CD4-positive, alpha-beta T cell treated with Interleukin-4 for 1 hour (primary cell): Measurements from ENCODE around the gene CTNNA2.
"Not testable (repeated sequence)": the region's sequence is repeated elsewhere in the genome, so short reads cannot be mapped to it uniquely, and the experiment has no call there.

Source experiments
- DNase-seq, 2 donors: peaks; one replicate each; pipeline ENCODE4 v3.0.0-alpha.2; 2020 to 2022

The CTNNA2 gene

DNA sequence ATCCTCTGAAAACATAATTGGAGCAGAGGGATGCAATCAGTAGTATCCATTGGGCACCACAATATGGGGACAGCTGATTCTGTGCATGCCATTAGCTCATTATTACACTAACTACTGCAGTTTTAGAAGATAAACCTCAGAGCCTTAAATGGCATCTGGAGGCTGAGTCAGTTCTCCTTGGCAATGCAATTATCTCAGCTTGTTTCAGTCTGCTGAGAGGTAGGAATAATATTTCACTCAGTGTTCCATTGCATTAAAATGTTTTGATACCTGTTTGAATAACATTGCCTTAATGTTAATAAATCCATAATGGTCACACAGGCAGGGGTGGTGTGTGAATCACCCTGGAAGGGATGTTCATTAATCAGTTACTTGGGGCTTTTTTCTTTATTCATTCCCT is 482.1 kb downstream of the CTNNA2 start:
- no peak for DNase-seq

DNA sequence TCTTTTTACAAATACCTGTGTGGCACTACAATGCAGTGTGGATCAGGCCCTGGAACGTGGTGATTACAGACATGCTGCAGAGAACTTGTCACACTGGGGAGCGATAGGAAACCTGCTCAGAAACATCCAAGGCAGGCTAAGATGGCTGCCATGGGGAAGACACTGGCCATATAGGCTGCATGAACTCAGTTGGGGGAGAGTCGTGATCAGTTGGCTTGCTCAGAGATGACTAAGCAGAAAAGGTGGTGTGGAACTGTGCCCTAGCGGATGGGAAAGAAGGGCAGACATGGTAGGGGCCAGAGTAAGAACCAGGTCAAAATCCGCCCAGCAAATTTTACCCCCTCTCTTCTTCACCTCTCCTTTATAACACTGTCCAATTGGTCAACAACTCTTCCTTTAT is 483.9 kb downstream of the CTNNA2 start:
- no peak for DNase-seq

- no peak for DNase-seq
These were observed 488.9 kb downstream of the CTNNA2 start for GRCh38 chr2:80001701-80002101.

GRCh38 chr2:80002112-80002511 is 489.3 kb downstream of the CTNNA2 start:
- no peak for DNase-seq

DNA sequence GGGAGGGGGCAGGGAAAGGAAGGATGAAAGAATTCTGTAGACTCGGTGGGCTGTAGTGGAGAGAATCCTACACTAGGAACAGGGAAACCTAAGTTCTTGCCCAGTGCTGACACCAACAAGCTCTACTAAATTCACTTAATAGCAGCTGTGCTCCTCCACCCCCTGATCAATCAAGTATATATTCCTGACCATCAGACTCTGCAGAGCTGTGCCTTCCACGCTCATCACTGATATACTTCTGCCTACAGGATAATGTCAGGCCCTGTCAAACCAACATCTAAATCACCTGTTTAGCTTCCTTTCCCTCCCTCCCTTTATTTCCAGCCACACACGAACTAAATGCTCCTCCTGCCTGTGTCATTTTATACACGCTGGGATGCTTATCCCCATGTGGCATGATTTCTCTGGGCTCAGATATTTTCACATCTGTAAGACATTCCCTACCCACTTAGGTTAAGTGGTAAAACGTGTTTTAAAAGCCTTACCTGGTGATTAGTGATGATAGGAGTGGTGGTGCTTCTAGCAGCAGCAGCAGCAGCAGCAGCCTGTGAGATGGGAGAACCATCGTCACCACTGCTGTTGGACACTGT is 489.8 kb downstream of the CTNNA2 start:
- no peak for DNase-seq

DNA sequence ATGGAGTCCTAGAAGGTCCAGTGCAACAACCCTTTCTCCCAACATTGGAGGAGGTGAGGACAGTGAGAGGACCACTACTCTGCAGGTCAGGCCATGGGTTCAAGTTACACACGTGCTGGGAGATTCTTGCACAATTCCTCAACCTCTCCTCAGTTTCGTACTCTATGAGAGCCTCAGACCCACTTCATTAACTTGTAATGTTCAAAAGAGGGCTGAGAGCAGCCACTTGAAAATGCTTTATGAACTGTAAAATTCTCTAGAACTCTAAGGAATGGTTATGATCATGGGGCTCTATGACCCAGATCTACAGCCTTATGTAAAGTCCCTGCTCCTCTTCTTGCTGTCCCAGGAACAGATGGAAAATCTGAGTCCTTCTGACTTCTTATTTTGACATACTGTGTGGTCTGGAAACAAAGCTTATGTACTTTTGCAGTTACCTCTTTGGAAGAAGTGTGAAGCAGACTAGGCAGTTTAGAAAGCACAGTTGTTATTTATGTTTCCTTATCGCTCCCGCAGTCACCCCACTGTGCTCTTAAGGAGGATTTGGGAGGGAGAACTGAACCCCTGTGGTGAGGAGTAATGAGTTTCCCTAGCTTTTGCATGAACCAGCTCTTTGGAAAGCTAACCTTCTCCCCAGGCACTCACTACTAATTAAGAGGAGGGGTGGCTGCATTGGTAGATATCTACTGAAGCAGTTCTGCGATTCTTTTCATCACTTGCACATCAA is 495.1 kb downstream of the CTNNA2 start:
- no peak for DNase-seq

- DNase-seq: no peak
These were observed 495.7 kb downstream of the CTNNA2 start for GRCh38 chr2:80008596-80008995.

DNA sequence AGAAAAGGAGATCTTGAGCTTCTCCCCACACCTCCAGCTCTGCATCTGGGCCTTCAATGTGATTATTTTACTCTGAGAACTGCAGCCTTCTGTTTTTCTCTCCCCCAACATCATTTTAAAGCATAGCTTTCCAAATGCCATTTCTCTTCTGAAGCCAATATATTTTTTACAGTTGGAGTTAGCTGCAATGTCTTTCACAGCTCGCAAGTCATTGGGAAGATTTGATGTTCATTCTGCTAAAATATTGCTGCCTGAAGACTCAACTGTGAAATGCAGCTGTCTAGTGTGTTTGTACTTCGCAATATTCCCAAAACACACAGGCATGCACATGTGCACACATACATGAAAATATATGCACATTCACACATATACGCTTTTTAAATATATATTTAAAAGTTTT is 496.4 kb downstream of the CTNNA2 start:
- DNase-seq: no peak

DNA sequence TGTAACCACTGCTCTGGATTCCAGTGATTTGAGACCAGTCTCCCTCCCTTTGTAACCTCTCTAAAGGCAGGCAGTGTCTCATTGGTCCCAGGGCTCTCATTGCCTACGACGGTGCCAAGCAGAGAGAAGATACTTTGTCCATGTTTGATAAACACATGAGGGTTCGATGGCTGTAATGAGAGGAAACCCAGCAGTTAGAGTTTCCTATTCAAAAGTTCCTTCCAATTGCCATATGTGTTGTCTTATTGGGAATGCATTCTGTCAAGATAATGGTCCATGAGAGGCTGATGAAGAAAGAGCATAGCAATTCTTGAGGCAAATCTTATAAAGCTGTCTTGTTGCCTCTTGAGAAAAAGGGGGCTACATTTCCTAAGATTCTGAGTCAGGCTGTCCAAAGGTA is 499.2 kb downstream of the CTNNA2 start:
- no peak for DNase-seq

GRCh38 chr2:80014637-80015036 is 501.8 kb downstream of the CTNNA2 start:
- DNase-seq: no peak

- no peak for DNase-seq
These were observed 503.3 kb downstream of the CTNNA2 start for GRCh38 chr2:80016171-80016570.

GRCh38 chr2:80019571-80020460 is 507.0 kb downstream of the CTNNA2 start:
- no peak for DNase-seq

DNA sequence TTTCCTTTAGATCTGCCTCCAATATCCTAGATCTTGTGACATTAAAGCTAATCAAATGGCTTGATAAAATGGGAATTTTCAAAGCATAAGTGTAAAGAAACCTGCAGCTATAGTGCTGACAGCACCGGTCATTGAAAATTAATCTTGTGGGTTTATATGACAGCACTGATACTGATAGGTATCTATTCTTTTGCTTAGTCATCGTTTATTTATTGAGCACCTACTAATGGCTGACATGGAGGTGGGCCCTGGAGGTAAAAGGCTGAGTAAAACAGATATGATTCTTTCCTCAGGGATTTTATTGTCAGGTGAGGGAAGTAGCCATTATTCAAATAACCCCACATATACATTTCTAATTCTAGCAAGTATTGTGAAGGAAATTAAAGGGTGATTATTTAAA is 509.2 kb downstream of the CTNNA2 start:
- DNase-seq: no peak

- no peak for DNase-seq
These were observed 513.3 kb downstream of the CTNNA2 start for GRCh38 chr2:80026040-80026729.

DNA sequence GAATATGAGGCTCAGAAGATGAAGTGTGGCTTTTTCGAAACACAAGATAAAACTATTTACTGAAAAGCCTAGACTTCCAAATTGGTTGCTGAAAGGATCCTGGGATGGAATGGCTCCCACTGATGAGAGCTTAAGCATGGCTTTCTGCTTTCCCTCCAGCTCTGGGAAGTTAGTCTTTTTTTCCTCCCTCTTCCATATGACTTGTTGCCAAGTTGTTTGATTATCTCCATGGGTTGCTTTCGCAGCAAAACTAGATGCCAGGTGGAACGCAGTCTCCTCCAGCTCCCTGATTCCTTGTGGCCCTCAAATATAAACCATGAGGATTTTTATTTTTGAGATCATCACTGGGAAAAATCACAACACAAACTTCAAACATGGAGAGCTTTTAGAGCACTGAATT is 515.2 kb downstream of the CTNNA2 start:
- DNase-seq: no peak

DNA sequence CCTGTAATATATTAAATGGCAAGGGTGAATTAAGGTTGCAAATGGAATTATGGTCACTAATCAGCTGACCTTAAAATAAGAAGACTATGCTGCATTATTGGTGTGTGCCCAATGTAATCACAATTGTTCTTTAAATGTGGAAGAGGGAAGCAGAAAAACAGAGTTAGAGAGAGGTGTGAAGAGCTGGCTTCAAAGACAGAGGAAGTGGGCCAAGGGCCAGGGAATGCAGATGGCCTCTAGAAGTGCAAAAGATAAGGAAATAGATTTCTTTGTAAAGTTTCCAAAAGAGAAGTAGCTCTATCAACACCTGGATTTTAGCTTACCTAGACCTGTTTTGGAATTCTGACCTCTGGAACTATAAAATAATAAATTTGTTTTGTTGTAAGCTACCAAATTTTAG is 515.7 kb downstream of the CTNNA2 start:
- DNase-seq: no peak

DNA sequence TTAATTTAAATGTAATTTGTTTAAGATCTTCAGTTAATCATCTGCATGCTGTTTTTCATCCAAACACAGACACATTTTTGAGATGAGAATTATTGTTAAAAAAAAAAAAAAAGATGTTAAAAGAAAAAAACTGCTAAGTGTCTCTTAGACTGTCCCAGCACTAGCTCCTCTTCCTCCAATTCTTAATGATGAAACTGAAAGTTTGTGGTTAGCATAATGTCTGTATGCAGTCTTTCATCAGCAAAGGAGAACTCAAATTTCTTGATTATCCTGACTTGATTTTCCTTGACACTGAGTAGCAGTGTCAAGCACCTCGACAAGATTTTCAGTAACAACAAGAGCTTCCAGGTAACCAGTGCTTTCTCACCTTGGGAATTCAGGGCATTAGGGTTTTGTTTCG is 517.3 kb downstream of the CTNNA2 start:
- no peak for DNase-seq

DNA sequence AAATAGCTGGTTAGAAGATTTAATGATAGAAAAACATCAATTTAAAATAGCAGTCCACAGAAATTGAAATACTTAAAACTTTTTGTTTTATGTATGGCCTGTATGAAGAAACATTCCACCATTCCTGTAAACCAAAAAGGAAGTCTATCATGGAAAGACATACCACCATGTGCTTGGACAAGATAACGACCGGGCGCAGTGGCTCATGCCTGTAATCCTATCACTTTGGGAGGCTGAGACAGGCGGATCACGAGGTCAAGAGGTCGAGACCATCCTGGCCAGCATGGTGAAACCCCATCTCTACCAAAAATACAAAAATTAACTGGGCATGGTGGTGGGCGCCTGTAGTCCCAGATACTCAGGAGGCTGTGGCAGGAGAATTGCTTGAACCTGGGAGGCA is 519.8 kb downstream of the CTNNA2 start:
- not testable (repeated sequence) for DNase-seq

DNA sequence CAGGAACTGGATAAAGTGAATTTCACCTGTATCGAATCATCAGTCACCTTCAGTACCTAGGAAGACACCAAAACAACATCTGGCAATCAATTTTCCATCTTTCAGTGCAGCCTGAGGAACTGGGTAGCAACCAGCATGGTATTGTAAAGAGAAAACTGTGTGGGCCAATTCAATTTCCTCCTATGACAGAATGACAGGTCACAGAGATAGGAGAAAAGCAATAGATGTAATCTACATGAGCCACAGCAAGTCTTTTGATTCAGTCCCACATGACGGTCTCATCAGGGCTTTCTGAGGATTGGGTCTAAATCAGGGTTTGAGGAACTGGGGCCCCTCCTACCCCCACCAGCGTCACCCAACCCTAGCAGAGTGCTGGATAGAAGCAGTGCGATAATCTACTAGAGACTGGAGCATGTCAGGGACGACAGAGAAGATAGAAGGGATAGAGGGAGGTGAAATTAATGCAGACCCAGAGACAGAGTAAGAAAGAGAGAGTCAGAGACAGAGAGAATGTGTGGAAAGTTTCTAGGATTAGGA is 523.0 kb downstream of the CTNNA2 start:
- DNase-seq: no peak

DNA sequence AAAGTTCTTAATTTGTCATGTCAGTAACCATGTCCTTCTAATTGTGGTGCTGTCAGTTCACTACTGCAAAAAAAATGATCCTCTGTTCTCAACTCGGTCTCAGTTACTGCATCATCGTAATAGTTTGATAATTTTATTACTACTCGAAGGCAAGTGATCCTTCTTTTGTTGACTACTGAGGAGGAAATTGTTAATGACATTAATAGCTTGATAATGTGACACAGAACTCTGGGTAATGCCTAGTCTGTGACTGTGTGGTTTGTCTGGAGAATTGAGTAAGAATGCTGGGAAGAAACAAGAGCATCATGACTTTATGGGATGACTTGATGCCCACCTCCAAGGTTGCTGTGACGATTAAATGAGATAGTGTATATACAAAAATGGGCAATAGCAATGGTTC is 524.5 kb downstream of the CTNNA2 start:
- DNase-seq: no peak

DNA sequence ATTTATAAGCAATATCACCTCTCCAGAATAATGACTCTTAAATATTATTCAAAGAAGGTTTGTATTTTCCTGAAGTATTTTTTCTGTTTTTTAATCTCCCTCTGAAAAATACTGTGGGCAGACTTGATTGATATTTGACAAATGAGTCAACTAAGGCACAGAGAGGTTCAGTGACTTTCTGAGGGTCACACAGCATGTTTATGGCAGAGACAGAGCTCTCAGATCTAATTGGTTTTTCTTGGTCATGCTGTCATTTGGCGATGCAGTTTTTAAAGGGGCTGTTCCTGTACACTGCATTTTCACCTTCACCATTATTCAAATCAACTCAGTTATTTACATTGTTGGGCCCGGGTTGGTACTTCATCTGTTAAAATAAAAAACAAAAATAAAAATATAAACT is 527.4 kb downstream of the CTNNA2 start:
- no peak for DNase-seq

DNA sequence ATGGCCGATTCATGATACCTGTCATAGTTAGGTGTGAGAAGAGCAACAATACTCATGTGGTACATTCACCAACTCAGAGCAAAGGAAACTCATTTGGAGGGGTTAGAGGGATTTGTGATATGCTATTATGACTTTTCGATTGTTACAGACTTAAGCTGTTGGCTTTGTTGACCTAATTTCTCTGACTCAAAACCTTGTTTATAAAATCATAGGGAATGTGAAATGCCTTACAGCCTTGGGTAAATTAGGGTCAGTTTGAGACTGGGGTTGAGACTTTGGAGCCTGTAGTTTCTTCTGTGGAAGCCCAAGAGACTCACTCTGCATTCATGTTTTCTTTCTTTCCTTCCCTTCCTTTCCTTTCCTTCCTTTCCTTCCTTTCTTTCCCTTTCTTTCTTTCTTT is 529.8 kb downstream of the CTNNA2 start:
- DNase-seq: no peak

- DNase-seq: no peak
These were observed 535.4 kb downstream of the CTNNA2 start for GRCh38 chr2:80048296-80048695.
